ENCODE data around the gene DNAH7. TPM values are rescaled to one million over a fixed set of nuclear protein-coding genes. Genes with fewer than 3 reads are reported as not detected.
"Not testable (repeated sequence)": the region's sequence is repeated elsewhere in the genome, so short reads cannot be mapped to it uniquely, and the experiment has no call there.

Gene DNAH7
- 0.12 TPM for total RNA-seq

GRCh38 chr2:196068271-196069209, at the start of gene DNAH7:
Gene DNAH7 (minus strand): TSS chr2:196068837. CDS start chr2:196068711, 126 bp downstream.
- ATAC-seq = peak; percentile 85

GRCh38 chr2:196117214-196117705, 48.6 kb upstream of the DNAH7 start:
- ATAC-seq = no peak

DNA sequence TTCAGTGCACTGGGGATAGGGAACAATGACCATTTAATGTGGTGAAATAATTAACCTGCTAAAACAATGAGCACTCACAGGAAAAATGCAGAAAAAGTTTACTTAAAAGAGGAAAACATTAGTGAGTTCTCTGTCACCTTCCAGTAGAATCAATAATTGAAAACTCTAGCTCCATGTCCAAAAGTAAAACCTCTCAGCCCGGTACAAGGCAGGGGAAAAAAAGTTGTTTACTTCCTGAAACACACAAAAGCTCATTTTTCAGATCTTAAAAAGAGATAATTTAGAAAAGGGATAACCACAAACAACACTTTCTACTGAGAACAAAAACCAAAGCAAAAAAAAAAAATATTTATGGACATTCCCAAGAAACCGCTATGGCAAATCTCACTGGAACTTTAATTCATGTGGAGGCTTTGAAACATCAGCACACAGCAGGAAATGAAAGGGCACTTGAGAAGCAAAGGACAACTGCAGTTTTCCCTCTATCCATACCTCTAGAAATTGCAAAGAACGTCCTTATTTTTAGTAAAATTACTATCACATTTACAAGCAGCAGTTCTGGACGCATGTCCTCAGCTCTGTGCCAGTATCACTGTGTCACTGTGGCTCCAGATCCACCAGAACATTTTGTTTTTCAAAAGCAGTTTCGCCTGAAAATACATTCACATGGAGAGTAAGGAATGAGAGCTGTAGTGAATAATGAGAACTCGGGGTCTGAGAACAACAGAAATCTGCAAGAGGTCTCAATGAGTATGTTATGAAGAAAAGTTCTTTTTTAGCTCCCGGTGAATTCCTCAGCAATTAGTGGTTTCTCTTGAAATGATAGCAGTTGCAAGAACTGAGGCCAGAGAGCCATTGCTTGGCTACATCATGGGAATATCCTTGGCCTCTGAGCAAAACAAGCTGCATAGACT, 44.7 kb upstream of the DNAH7 start:
- no peak for ATAC-seq

- no peak for ATAC-seq
These were observed 43.9 kb upstream of the DNAH7 start for GRCh38 chr2:196112418-196113034.

DNA sequence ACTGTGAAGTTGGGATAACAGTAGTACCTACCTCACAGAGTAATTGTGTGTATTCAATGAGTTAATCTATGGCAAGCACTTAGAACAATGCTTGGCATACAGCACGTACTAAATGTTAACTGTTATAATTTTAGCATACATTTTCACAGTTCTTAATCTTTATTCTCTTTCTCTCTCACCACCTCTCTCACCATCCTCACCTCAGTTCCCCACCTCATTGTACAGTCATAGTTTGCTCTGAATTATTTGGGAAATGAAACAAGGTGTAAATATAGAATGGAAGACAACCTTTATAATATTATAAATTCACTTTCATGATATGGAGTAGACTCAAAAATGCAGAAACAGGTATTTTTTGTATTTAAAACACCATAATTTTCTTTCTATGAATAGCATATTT, 40.0 kb upstream of the DNAH7 start:
- no peak for ATAC-seq

DNA sequence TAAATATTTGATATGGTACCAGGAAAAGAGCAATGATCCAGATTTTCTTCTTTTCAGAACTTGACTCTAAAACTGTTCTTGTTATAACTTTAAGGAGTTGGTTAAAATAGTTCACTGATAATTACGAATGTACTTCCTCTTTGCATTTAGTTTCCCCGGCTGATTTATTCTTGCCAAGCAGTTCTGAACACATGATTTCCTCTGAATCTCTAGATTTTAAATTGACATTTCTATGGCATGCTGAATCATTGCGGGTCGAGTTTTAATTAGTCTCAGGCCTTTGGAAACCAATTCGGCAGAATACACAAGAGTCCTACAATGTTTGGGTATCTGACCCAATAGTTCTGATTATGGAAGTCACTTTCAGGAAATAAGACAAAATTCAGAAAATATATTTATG, 37.3 kb upstream of the DNAH7 start:
- no peak for ATAC-seq

DNA sequence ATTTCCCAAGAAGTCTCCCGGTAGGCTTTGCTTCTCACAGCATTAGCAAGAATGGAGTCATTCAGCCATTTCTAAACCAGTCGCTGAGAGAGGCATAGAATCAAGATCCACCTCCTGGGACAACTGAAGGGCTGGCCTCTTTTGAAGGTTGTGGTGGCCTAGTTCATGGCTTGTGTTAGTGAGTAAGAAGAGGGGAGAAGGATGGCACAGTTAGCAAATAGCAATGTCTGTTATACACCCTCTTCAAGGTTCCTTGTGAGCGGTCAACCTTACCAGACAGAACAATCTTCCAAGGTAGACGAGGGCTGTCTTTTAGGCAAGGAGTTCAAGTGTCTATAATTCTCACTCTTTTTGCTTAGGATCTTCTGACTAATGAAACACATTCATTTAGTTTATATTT, 35.4 kb upstream of the DNAH7 start:
- no peak for ATAC-seq

DNA sequence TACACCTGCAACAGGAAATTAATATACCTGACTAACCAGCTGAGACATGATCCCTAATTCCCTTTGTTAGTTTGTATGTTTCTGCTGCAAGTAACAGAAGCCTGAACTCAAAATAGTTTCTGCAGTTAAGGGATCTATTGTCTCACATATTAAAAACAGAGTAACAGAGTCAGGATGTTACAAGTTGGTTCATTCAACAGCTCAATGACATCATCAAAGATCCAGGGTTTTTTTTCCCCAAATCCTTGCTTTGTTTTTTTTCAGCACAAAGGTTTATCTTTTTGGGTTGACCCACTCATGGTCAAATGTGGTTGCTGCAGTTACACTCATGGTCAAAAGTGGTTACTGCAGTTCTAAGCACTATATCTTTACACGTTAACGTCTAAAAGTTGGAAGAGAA, 35.0 kb upstream of the DNAH7 start:
- no peak for ATAC-seq

GRCh38 chr2:196101325-196101991, 32.8 kb upstream of the DNAH7 start:
- peak; percentile 33 for ATAC-seq

DNA sequence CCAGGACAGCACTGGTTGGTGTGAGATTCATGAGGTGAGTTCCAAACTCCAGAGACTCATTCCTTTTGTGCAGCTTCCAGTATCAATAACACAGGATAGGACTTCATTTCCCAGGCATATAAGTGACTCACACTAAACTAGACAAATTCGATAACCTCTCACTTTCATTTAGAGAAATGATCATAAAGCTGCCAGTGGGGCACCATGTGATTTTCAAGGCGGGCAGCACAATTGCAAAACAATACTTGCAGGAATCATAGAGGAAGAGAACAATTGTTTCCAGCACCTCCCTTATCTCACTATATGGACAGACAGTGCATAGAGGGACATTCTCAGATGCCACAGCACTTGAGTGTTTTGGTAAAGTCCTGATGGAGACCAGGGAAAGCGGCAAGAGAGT, 31.3 kb upstream of the DNAH7 start:
- ATAC-seq = no peak

- ATAC-seq = no peak
These were observed 29.4 kb upstream of the DNAH7 start for GRCh38 chr2:196097864-196098660.

GRCh38 chr2:196096982-196097745, 28.5 kb upstream of the DNAH7 start:
- ATAC-seq = no peak

GRCh38 chr2:196096264-196096663, 27.6 kb upstream of the DNAH7 start:
- ATAC-seq = no peak

GRCh38 chr2:196089448-196089847, 20.8 kb upstream of the DNAH7 start:
- not testable (repeated sequence) for ATAC-seq

GRCh38 chr2:196088203-196088602, 19.6 kb upstream of the DNAH7 start:
- peak; percentile 17 for ATAC-seq

DNA sequence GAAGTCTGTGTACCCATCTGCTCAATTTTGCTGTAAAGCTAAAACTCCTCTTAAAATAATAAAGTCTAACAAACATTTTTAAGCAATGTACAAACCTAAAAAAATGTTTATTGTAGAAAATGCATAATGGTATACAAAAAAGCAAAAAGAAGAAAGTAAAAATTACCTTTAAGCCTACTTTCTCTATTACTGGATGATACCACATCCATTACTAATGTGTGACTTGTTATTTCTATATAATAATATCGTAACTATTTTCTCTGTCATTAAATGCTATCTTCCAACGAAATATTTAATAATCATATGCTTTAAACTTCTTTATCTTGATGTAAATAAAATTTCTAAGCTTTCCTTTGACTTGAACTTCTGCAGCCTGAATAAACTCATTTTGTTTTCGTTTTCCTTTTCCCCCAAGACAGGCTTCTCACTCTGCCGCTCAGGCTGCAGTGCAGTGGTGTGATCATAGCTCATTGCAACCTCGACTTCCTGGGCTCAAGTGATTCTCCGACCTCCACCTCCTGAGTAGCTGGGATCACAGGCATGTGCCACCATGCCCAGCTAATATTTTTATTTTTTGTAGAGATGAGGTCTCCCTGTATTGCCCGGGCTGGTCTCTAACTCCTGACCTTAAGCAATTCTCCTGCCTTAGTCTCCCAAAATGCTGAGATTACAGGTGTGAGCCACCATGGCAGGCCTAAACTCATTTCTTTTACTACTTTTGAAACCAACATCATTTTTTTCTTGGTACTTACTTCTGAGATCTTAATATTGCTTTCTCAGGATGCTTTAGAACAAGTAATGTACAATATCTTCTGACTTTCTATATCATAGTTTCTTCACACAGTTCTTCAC, 18.1 kb upstream of the DNAH7 start:
- no peak for ATAC-seq

GRCh38 chr2:196083601-196084000, 15.0 kb upstream of the DNAH7 start:
- no peak for ATAC-seq

DNA sequence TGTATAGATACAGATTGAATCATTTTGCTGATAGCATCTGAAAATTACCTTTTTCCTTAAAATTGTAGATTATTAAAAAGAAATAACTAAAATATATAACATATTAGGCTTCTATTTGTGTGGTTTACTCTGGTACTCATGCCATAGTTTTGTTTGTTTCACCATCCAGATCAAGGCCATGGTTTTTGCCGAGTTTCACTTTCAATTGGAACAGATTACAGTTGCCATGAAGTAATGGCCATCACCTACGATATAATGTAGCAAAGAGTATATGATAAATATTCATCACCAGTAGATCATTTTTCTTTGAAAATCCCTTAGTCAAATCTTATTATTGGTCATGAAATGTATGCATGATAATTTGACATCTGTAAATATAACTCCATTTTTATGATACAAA, 11.9 kb upstream of the DNAH7 start:
- ATAC-seq = no peak

- no peak for ATAC-seq
These were observed 10.4 kb upstream of the DNAH7 start for GRCh38 chr2:196079052-196079451.

DNA sequence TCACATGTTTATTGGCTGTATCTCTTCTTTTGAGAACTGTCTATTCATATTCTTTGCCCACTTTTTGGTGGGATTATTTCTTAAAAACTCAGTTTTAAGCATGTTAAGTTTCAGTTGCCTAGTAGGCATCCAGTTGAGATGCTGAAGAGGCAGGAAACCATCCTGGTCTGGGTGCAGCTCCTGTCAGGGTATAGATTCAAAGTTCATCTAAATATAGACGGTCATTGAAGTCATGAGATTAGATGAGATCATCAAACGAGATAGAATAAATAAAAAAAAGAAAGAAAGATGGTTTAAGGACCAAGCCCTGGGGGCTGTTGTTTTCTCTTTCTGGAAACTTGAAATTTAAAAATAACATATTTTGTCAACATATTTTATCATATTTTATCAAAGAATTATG, 9.2 kb upstream of the DNAH7 start:
- no peak for ATAC-seq

Measured in esophagus mucosa (tissue), 1 donor.